HL-60 (cell line): ENCODE results near the gene LENG9.

Experiments used
- TF ChIP-seq, protein P1 (sequence below): IDR thresholded peaks from one replicate; pipeline ENCODE4 v1.5.1; 2011; ENCODE audit warnings: low read length, control low read depth, inconsistent platforms; ENCODE audit not compliant: insufficient read depth
- TF ChIP-seq, protein P2 (sequence below): IDR thresholded peaks from 2 replicates; pipeline ENCODE4 v1.6.1; 2012; ENCODE audit warnings: low read depth; ENCODE audit not compliant: insufficient replicate concordance

DNA sequence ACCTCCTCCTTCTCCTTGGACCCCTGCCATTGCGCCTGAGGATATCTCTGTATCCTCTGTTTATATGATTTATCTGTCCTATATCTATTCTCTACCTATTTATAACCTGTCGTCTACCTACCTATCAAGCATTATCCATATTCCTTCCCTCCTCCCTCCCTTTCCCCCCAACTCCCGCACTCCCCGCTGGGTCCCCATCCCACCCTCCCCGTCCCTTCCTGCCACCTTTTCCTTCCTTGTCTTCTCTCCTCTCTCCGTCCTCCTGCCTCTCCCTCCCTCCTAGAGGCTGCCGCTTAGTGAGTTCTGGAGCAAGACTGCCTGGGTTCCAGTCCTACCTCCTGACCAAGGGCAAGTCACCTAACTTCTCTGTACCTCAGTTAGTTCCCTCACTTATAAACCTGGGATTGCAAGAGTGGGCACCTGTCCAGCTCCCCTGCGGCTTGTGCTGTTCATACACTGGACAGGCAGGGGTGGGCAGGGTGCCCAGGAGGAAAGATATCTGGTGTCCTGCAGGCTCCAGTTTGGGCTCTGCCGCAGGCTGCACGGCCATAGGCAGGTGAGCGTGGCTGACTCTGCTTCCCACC is 32.2 kb downstream of the LENG9 start:
- TF ChIP-seq, protein P1, sequence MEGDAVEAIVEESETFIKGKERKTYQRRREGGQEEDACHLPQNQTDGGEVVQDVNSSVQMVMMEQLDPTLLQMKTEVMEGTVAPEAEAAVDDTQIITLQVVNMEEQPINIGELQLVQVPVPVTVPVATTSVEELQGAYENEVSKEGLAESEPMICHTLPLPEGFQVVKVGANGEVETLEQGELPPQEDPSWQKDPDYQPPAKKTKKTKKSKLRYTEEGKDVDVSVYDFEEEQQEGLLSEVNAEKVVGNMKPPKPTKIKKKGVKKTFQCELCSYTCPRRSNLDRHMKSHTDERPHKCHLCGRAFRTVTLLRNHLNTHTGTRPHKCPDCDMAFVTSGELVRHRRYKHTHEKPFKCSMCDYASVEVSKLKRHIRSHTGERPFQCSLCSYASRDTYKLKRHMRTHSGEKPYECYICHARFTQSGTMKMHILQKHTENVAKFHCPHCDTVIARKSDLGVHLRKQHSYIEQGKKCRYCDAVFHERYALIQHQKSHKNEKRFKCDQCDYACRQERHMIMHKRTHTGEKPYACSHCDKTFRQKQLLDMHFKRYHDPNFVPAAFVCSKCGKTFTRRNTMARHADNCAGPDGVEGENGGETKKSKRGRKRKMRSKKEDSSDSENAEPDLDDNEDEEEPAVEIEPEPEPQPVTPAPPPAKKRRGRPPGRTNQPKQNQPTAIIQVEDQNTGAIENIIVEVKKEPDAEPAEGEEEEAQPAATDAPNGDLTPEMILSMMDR: no peak
- TF ChIP-seq, protein P2, sequence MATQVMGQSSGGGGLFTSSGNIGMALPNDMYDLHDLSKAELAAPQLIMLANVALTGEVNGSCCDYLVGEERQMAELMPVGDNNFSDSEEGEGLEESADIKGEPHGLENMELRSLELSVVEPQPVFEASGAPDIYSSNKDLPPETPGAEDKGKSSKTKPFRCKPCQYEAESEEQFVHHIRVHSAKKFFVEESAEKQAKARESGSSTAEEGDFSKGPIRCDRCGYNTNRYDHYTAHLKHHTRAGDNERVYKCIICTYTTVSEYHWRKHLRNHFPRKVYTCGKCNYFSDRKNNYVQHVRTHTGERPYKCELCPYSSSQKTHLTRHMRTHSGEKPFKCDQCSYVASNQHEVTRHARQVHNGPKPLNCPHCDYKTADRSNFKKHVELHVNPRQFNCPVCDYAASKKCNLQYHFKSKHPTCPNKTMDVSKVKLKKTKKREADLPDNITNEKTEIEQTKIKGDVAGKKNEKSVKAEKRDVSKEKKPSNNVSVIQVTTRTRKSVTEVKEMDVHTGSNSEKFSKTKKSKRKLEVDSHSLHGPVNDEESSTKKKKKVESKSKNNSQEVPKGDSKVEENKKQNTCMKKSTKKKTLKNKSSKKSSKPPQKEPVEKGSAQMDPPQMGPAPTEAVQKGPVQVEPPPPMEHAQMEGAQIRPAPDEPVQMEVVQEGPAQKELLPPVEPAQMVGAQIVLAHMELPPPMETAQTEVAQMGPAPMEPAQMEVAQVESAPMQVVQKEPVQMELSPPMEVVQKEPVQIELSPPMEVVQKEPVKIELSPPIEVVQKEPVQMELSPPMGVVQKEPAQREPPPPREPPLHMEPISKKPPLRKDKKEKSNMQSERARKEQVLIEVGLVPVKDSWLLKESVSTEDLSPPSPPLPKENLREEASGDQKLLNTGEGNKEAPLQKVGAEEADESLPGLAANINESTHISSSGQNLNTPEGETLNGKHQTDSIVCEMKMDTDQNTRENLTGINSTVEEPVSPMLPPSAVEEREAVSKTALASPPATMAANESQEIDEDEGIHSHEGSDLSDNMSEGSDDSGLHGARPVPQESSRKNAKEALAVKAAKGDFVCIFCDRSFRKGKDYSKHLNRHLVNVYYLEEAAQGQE: no peak
